Measurements from ENCODE around the gene AVL9.

AVL9 gene

DNA sequence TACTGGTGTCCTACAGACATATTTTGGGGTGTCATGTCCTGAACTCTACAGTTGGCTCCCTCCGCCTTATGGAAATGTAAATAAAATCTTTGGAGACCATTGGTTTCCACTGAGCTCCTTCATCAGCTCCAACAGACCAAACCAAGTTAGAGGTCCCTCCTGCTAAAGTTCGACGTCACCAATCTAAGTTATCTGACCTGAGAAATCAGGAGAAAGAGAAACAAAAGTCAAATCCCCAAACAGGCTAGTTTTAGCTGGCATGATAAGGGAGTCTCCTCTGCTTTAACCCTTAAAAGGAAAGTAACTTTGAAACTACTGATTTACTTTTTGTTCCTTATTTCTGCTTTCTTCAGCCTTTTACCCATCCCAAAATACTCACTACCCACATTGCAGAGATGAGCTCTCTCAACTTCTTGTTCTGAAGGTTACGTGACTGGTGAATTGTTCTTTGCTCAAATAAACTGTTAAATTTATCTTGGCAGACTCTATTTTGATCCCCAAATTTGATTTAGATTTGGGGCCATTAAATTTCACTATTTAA is 39.9 kb downstream of the AVL9 start:
- DNase-seq: no peak

DNA sequence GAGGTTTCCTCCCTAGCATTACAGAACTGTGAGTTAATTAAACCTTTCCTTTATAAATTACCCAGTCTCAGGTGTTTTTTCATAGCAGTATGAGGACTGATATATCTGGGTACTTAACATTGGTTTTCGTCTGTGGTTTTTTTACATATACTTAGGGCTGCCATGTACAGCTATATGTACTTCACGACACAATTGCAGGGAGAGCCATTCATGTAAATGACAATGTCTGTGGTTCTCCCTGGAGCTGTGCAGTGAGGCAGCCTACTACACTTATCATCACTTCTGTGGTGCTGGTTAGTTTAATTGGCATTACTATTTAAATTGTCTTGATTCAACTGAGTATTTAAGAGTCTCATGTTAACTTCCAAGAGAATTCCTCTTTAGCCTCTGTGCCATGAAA is 40.7 kb downstream of the AVL9 start:
- no peak for DNase-seq

DNA sequence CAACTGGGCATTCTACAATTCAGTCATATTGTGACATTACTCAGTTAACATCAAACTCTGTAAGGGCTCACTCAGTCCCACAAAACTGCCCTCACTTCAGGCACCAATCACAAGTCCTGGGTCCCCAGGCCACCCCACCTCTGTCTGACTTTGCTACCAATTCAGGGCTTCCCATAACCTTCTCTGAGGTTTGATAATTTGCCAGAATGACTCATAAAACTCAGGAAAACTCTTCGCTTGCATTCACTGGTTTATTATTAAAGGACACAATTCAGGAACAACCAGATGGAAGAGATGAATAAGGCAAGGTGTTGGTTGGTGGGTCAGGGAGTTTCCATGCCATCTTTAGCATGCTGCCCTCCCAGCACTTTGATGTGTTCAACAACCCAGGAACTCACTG is 41.3 kb downstream of the AVL9 start:
- no peak for DNase-seq

DNA sequence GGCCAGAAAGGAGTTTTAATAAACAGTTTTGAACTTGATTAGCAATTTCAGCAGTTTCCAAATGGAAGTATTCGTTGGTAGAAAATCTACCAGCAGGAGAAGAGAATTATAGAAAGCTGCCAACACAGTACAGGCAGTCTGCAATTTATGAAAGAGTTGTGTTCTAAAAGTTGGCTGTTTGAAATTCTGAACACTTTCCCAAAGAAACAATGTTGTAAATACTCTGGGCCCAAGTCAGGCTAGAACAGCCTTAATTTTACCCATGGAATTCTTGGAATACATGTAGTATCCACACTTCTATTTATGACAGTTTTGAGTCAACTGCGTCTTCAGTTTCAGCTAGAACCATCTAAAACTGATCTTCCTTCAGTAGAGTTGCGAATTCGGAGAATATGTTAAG is 42.5 kb downstream of the AVL9 start:
- no peak for DNase-seq

- DNase-seq: no peak
Observed at GRCh38 chr7:32539366-32539765, 44.1 kb downstream of the AVL9 start.

GRCh38 chr7:32539919-32540531 is 44.7 kb downstream of the AVL9 start:
- DNase-seq: no peak

DNA sequence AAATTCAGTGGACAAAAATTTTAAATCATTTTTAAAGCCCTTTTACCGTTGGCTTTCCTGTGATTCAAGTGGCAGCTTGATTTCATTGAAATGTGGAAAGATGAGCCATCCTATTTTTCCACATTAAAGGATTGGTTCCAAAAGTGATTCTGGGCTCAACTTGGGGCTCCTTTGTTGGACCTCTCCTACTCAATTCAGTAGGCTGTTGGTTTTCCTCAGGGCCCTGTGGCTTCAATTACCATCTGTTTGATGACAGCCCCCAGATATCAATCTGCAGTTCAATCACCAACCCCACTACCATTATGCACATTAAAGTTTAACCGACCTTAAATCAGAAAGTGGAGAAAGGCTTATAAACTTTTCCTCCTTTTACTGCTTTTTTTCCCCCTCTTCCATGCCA is 47.3 kb downstream of the AVL9 start:
- DNase-seq: no peak

DNA sequence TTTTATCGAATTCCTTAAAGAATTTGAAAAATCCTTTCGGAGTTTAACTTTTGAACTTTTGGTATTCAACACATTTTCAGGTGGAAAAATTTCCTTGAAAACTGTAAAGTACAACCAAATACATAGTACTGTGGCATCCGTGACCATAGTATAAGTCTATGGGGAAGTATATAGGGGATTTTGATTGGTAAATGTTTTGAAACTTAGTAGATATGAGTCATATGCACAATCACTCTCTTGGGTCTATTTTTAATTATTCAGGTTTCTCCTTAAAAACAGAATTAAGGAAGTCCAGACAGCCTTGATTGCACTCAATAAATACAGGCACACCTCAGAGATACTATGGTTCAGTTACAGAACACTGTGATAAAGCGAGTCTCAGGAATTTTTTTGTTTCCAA is 64.2 kb downstream of the AVL9 start:
- no peak for DNase-seq

DNA sequence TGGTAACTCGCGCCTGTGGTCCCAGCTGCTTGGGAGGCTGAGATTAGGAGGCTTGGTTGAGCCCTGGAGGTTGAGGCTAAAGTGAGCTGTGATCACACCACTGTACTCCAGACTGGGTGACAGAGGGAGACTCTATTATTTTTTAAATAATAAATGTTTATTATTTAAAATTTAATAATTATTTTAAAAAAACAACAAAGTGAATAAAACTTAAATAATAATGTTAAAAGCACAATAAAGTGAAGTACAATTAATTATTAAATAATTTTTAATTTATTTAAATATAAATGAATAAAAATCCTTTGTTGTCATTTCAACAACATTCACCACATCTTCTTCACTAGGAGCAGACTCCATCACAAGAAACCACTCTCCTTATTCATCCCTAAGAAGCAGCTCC is 64.8 kb downstream of the AVL9 start:
- DNase-seq: no peak

- DNase-seq: no peak
Observed at GRCh38 chr7:32561613-32562012, 66.3 kb downstream of the AVL9 start.

GRCh38 chr7:32564542-32564941 is 69.3 kb downstream of the AVL9 start:
- DNase-seq: no peak

- DNase-seq: no peak
Observed at GRCh38 chr7:32569388-32570289, 74.3 kb downstream of the AVL9 start.

DNA sequence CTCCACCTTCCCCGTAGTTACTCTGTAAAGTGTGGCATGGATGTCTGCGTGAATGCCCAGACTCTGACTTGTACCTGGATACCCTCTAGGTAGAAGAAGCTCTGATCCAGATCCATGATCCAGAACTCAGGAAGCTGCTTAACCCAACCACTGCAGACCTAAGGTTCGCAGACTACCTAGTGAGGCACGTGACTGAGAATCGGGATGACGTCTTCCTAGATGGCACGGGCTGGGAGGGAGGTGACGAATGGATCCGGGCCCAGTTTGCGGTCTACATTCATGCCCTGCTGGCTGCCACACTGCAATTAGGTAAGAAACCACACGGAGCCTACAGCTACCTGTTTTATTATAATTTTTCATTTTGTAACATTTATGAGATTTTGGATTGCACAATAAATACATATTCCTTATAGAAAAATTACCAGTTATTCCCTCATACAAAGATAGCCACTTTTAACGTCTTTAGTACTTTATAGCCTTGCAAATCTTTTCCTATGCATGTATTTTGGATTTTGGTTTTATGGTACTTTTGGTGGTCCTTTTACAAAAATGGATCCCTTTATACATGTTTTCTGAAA is 77.9 kb downstream of the AVL9 start:
- DNase-seq: no peak

- no peak for DNase-seq
Observed at GRCh38 chr7:32574626-32575025, 79.3 kb downstream of the AVL9 start.

DNA sequence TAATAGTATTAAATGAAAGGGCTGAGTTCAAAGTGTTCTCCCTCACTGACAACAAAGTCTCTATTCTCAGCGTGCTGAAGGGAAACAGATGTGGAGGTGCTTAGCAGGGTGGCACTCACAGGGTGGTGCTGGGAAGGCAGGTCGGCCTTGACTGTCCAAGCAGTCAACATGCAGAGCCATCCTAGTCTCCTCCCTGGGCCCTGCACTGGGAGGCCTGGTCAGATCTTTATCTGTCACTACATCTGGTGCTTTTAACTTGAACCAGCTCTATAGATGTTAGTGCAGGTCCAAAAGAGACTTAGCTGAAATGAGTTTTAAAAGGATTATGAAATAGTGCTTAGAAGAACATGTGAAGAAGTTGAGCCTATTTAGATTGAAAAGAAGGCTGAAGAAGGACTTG is 82.1 kb downstream of the AVL9 start:
- DNase-seq: no peak

DNA sequence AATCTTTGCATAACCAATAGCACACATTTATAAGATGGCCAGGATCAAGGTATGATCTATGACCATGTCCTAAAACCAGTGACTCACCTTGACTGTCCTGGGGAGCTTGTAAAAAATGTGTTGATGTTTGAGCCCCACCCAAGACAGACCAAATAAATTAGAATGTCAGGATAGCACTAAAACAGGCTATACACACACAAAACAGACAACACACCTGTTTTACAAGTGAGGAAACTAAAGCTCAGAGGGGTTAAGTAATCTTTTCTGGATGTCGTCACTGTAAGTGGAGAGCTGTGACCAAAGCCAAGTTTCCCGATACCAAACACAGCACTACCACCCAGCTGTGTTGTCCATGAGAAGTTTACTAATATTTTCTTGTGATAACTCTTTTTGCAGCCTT is 84.5 kb downstream of the AVL9 start:
- DNase-seq: no peak

- DNase-seq: no peak
Observed at GRCh38 chr7:32580646-32581045, 85.4 kb downstream of the AVL9 start.

GRCh38 chr7:32582036-32582435 is 86.7 kb downstream of the AVL9 start:
- DNase-seq: no peak

GRCh38 chr7:32583791-32584190 is 88.5 kb downstream of the AVL9 start:
- DNase-seq: no peak

GRCh38 chr7:32586291-32587221 is 91.3 kb downstream of the AVL9 start:
- no peak for DNase-seq

DNA sequence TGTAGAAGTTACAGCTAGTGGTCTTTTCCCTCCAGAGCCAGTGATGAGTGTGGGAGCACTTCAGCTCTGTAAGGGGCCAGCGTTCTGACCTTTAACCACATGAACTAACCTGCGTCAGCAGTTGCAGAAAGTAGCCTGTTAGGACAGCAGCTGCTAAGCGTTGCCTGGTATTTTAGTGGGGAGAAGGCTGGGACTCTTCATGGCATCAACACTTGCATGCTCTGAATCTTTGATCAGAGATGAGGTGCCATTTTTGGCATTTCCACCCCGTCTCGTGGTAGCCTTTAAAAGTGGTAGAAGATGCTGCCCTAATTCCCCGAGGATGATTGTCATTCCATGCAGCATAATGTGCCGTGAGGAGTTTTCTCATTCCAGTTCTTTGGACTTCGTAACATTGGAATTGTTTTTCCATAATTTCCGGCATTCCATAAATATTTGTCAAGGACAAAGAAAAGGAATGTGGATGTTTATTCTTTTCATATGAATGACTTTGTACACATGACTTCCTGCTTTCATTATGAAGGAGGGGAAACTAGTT is 92.2 kb downstream of the AVL9 start:
- DNase-seq: no peak

DNA sequence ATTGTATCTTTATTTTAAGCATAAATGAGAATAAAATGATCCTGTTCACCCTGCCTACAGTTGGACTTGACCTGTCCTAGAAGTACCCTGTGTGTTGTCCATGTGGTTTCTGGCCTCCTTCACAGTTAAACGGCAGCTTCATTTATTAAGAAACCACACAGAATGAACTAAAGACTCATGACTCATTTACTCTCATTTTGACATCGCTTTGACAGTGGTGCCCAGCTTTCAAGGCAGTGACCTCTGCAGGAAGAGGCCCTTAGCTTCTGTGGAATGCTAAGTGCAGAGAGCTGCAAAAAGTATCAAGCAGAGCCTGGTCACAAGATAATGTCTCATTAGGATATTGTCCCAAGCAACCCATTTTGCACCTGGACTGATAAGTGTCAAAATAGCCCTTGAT is 93.4 kb downstream of the AVL9 start:
- DNase-seq: no peak

DNA sequence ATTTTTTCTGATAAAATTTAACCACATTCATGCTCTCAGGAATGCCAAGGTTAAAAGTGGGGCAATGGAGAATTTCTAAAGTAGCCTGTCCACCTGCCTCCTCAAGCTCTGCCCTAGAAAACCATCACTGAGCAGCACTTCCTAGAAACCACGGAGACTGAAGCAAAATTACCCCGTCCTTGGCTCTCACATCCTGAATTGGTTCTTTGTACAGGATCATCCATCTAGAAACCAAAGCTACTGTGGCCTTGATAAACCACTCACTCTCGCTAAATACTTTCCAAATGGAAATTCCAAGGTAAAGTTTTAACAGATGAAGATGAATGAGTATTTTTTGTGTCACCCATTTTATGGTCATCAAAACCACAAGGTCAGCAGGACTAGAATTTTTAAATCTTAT is 96.6 kb downstream of the AVL9 start:
- no peak for DNase-seq

All from NCI-H1048 (cell line).